ENCODE measurements around the gene TMEM39A. TPM values are rescaled to one million over a fixed set of nuclear protein-coding genes. Genes with fewer than 3 reads are reported as not detected.

Gene TMEM39A
- total RNA-seq, 4 donors from 2014 or later = 21.0 to 29.8 (median 27.5) TPM

GRCh38 chr3:119418641-119419040 is 44.8 kb downstream of the TMEM39A start:
- Histone ChIP-seq H3K4me3 (no peak overlapping the region), H3K27ac (no peak overlapping the region), H3K9me3 (no peaks in the 10 kb centered on the region), H3K4me1 (no peaks in the 10 kb centered on the region), H3K36me3 (peaks cover 25% of the 10 kb centered on the region), H3K27me3 (no peaks in the 10 kb centered on the region)
- DNase-seq (ENCODE audit: low spot score in 2 of 2) = no peak
- TF ChIP-seq EP300 (IDR thresholded peaks at IDR 0.05) = no peak
- no peak for TF ChIP-seq POLR2AphosphoS5 (IDR thresholded peaks at IDR 0.05)
- TF ChIP-seq CTCF (IDR thresholded peaks at IDR 0.05) = no peak
- TF ChIP-seq POLR2A (IDR thresholded peaks at IDR 0.05) = no peak

- TF ChIP-seq POLR2AphosphoS5 (IDR thresholded peaks at IDR 0.05) = no peak
- TF ChIP-seq EP300 (IDR thresholded peaks at IDR 0.05) = no peak
- TF ChIP-seq POLR2A (IDR thresholded peaks at IDR 0.05) = no peak
- no peak for TF ChIP-seq CTCF (IDR thresholded peaks at IDR 0.05)
- no peaks in the 10 kb centered on the region for H3K4me1 ChIP-seq
- no peaks in the 10 kb centered on the region for H3K27me3 ChIP-seq
- H3K27ac ChIP-seq = no peak overlapping the region
- 86% methylated on average over 8 of the region's 8 CpGs for WGBS
- peaks cover 25% of the 10 kb centered on the region for H3K36me3 ChIP-seq
- H3K9me3 ChIP-seq = no peaks in the 10 kb centered on the region
- DNase-seq (ENCODE audit: low spot score in 2 of 2) = no peak
- H3K4me3 ChIP-seq = no peak overlapping the region
Observed at GRCh38 chr3:119417771-119418512, 45.5 kb downstream of the TMEM39A start.

GRCh38 chr3:119416873-119417272 is 46.5 kb downstream of the TMEM39A start:
- Histone ChIP-seq H3K4me3 (no peak overlapping the region), H3K27ac (no peak overlapping the region), H3K27me3 (no peaks in the 10 kb centered on the region), H3K4me1 (no peaks in the 10 kb centered on the region), H3K36me3 (peaks cover 33% of the 10 kb centered on the region), H3K9me3 (no peaks in the 10 kb centered on the region)
- DNase-seq (ENCODE audit: low spot score in 2 of 2) = no peak
- WGBS = 100% methylated on average over 1 of the region's 1 CpG
- no peak for TF ChIP-seq POLR2AphosphoS5 (IDR thresholded peaks at IDR 0.05)
- no peak for TF ChIP-seq CTCF (IDR thresholded peaks at IDR 0.05)
- no peak for TF ChIP-seq EP300 (IDR thresholded peaks at IDR 0.05)
- no peak for TF ChIP-seq POLR2A (IDR thresholded peaks at IDR 0.05)

GRCh38 chr3:119413603-119414280 is 49.7 kb downstream of the TMEM39A start:
- no peak for TF ChIP-seq CTCF (IDR thresholded peaks at IDR 0.05)
- TF ChIP-seq POLR2AphosphoS5 (IDR thresholded peaks at IDR 0.05) = no peak
- no peak for TF ChIP-seq EP300 (IDR thresholded peaks at IDR 0.05)
- TF ChIP-seq POLR2A (IDR thresholded peaks at IDR 0.05) = no peak
- peaks cover 52% of the 10 kb centered on the region for H3K36me3 ChIP-seq
- WGBS = 82% methylated on average over 6 of the region's 7 CpGs

GRCh38 chr3:119409844-119410243 is 53.6 kb downstream of the TMEM39A start:
- 92% methylated on average over 1 of the region's 1 CpG for WGBS
- Histone ChIP-seq H3K4me3 (no peak overlapping the region), H3K4me1 (no peaks in the 10 kb centered on the region), H3K36me3 (peaks cover 45% of the 10 kb centered on the region), H3K27me3 (no peaks in the 10 kb centered on the region), H3K9me3 (no peaks in the 10 kb centered on the region), H3K27ac (no peak overlapping the region)
- DNase-seq (ENCODE audit: low spot score in 2 of 2) = no peak
- no peak for TF ChIP-seq POLR2AphosphoS5 (IDR thresholded peaks at IDR 0.05)
- no peak for TF ChIP-seq EP300 (IDR thresholded peaks at IDR 0.05)
- TF ChIP-seq POLR2A (IDR thresholded peaks at IDR 0.05) = no peak
- no peak for TF ChIP-seq CTCF (IDR thresholded peaks at IDR 0.05)

More at GRCh38 chr3:119413603-119414280, 49.7 kb downstream of the TMEM39A start:
- no peak overlapping the region for H3K4me3 ChIP-seq
- no peak for DNase-seq (ENCODE audit: low spot score in 2 of 2)
- H3K27ac ChIP-seq = no peak overlapping the region
- H3K9me3 ChIP-seq = no peaks in the 10 kb centered on the region
- H3K27me3 ChIP-seq = no peaks in the 10 kb centered on the region
- H3K4me1 ChIP-seq = no peaks in the 10 kb centered on the region
